GM12878 (cell line): ENCODE data around the gene USF1. TPM values are rescaled to one million over a fixed set of nuclear protein-coding genes. Genes with fewer than 3 reads are reported as not detected.

ENCODE experiments used
- ATAC-seq: fragments of 200-7000 bp; cut with Tn5 transposase; 3 replicates; pipeline ENCODE4 v1.9.1; 2020; ENCODE audit warnings: mild to moderate bottlenecking, moderate library complexity
- BruUV-seq: library from RNA; stranded (reverse); fragments of 400-500 nt; replicated peaks from 2 replicates; lab custom pipeline; 2021; lab: Mats Ljungman, UMichigan
- CTCF ChIA-PET: fragments of 300-600 bp; sonication (Branson Sonifier 250); formaldehyde crosslinking; extraction: SDS; loops from one replicate; lab custom pipeline; 2021; ENCODE audit warnings: inconsistent platforms; lab: Yijun Ruan, JAX
- POLR2A ChIA-PET: fragments of 350-600 bp; formaldehyde crosslinking; extraction: SDS; loops from one replicate; lab custom pipeline; 2021; ENCODE audit warnings: inconsistent platforms; lab: Charles Lee
- RAD21 ChIA-PET: fragments of 300-600 bp; sonication (Branson Sonifier 250); formaldehyde crosslinking; loops from one replicate; lab custom pipeline; 2023; ENCODE audit warnings: antibody characterized with exemption; ENCODE audit not compliant: unreplicated experiment; lab: Charles Lee
- SMC1A ChIA-PET: fragments of 300-600 bp; sonication (Branson Sonifier 250); formaldehyde crosslinking; loops from one replicate; lab custom pipeline; 2023; ENCODE audit not compliant: unreplicated experiment, uncharacterized antibody; lab: Charles Lee
- DNase-seq: peaks from one replicate; pipeline ENCODE4 v3.0.0-alpha.2; 2011; ENCODE audit warnings: low read depth, low spot score
- FAIRE-seq: peaks from 3 replicates; lab custom pipeline; 2011; peaks lifted over from hg19 to GRCh38; lab: Jason Lieb, UNC
- H2AFZ ChIP-seq: 2 replicates; pipeline ENCODE4 v1.6.0; 2011; ENCODE audit warnings: low read depth, low read length, control low read depth; ENCODE audit not compliant: control insufficient read depth
- H3K27ac ChIP-seq: 2 replicates; pipeline ENCODE4 v1.5.1; 2011; ENCODE audit warnings: control low read depth; ENCODE audit not compliant: control insufficient read depth, insufficient read depth
- H3K27me3 ChIP-seq, 2 experiments: replicated peaks in 1 of 2; 2 replicates each; pipeline versions ENCODE4 v1.6.0 to v1.6.1; 2011; ENCODE audit warnings: low read length in 1 of 2; ENCODE audit not compliant: control insufficient read depth in 2 of 2, insufficient read depth in 2 of 2
- H3K36me3 ChIP-seq, 2 experiments: 2 replicates each; pipeline ENCODE4 v1.5.1; 2011; ENCODE audit warnings: low read length in 1 of 2; ENCODE audit not compliant: control insufficient read depth in 2 of 2, insufficient read depth in 2 of 2
- H3K4me1 ChIP-seq: 2 replicates; pipeline ENCODE4 v1.6.1; 2011; ENCODE audit warnings: mild to moderate bottlenecking, low read length, moderate library complexity, mixed read lengths; ENCODE audit not compliant: control insufficient read depth, insufficient read depth
- H3K4me2 ChIP-seq: 2 replicates; pipeline ENCODE4 v1.6.0; 2011; ENCODE audit warnings: control low read depth; ENCODE audit not compliant: control insufficient read depth, insufficient read depth
- H3K4me3 ChIP-seq: fragments of 200-600 bp; sonication (generic); 2 replicates; pipeline ENCODE4 v1.5.1; 2016
- H3K79me2 ChIP-seq: 2 replicates; pipeline ENCODE4 v1.6.0; 2011; ENCODE audit warnings: low read length; ENCODE audit not compliant: control insufficient read depth, insufficient read depth
- H3K9ac ChIP-seq: 2 replicates; pipeline ENCODE4 v1.8.0; 2011; ENCODE audit warnings: low read length, control low read depth, mixed read lengths; ENCODE audit not compliant: control insufficient read depth, insufficient read depth
- H3K9me3 ChIP-seq: replicated peaks from 3 replicates; pipeline ENCODE4 v1.5.1; 2011; ENCODE audit warnings: mild to moderate bottlenecking, low read length; ENCODE audit not compliant: control insufficient read depth, insufficient read depth
- H4K20me1 ChIP-seq: 2 replicates; pipeline ENCODE4 v1.6.0; 2011; ENCODE audit not compliant: control insufficient read depth, insufficient read depth
- BACH1 ChIP-seq: fragments of 450-650 bp; IDR thresholded peaks from 2 replicates; pipeline ENCODE4 v1.6.1; 2017; ENCODE audit warnings: mild to moderate bottlenecking, borderline replicate concordance
- ESRRA ChIP-seq: IDR thresholded peaks from 2 replicates; pipeline ENCODE4 v1.6.1; 2012; ENCODE audit warnings: mild to moderate bottlenecking, low read length, improper control_type of control experiment
- GATAD2B ChIP-seq: fragments of 450-650 bp; conservative IDR thresholded peaks from 2 replicates; pipeline ENCODE4 v1.6.1; 2017; ENCODE audit warnings: low read depth, mild to moderate bottlenecking, moderate library complexity
- MXI1 ChIP-seq: fragments of 150-350 bp; IDR thresholded peaks from 2 replicates; pipeline ENCODE4 v1.6.1; 2011; ENCODE audit warnings: low read depth, mild to moderate bottlenecking, inconsistent platforms, low read length, improper control_type of control experiment
- NRF1 ChIP-seq: conservative IDR thresholded peaks from 2 replicates; pipeline ENCODE4 v1.6.1; 2011; ENCODE audit warnings: mild to moderate bottlenecking, low read depth, low read length, improper control_type of control experiment
- RB1 ChIP-seq: fragments of 450-650 bp; formaldehyde crosslinking; IDR thresholded peaks from 2 replicates; pipeline ENCODE4 v1.6.1; 2017; ENCODE audit warnings: mild to moderate bottlenecking, borderline replicate concordance
- SMC3 ChIP-seq: IDR thresholded peaks from 2 replicates; pipeline ENCODE4 v1.6.1; 2011; ENCODE audit warnings: low read length, improper control_type of control experiment, borderline replicate concordance
- WRNIP1 ChIP-seq: IDR thresholded peaks from 2 replicates; pipeline ENCODE4 v1.6.1; 2011; ENCODE audit warnings: low read depth, low read length, improper control_type of control experiment, borderline replicate concordance
- ZBTB40 ChIP-seq: fragments of 450-650 bp; IDR thresholded peaks from 2 replicates; pipeline ENCODE4 v1.6.1; 2016; ENCODE audit warnings: mild to moderate bottlenecking, moderate library complexity, borderline replicate concordance
- WGBS: methylation state at CpG from one replicate; pipeline ENCODE4 v1.1.6; 2016; ENCODE audit warnings: low lambda C conversion rate; ENCODE audit not compliant: insufficient replicate concordance, insufficient coverage; ENCODE audit errors: missing lambda C conversion rate; 5-methylcytosine and 5-hydroxymethylcytosine counted together
- in situ Hi-C: fragments of 300-500 bp; cut with MboI; formaldehyde crosslinking; loops from 9 replicates; pipeline ENCODE4 v1.14.3; 2018; ENCODE audit warnings: mixed read lengths
- intact Hi-C: fragments of 100-400 bp; cut with micrococcal nuclease; formaldehyde crosslinking; loops from one replicate; pipeline ENCODE4 v1.14.2; 2022; ENCODE audit not compliant: unreplicated experiment
- polyA plus RNA-seq, 11 experiments: library from polyadenylated mRNA; depleted of rRNA in 4 of 11; unstranded in 6 of 11; stranded (reverse) in 5 of 11; fragments of >200 nt; fragmentation: Nextera tagmentation in 4 of 11; fragmentation: Illumina TruSeq in 1 of 11; extraction: Ambion mirVana in 4 of 11; extraction: Trizol in 1 of 11; gene quantifications; 1 replicate in 1 of 11; 2 replicates in 10 of 11; pipeline versions ENCODE4 v1.2.1 to v1.2.3, GENCODE V29; 2011 to 2016; ENCODE audit warnings: inconsistent platforms in 2 of 11, missing spikeins in 2 of 11, low read depth in 1 of 11
- total RNA-seq, 4 experiments: library from RNA; depleted of rRNA in 3 of 4; stranded (reverse); fragments of >200 nt in 3 of 4; fragmentation: Illumina TruSeq in 1 of 4; extraction: Trizol in 1 of 4; gene quantifications; 2 replicates each; pipeline versions ENCODE4 v1.2.1 to v1.2.3, GENCODE V29; 2013 to 2021

USF1 gene
- total and polyA plus RNA-seq, 10 of the 15 experiments (the other 5 are each of a cell fraction or from before 2014, with no cell fraction given) = 9.4 to 92.1 (median 53.5) TPM

- Histone ChIP-seq H3K27ac (no peak overlapping the region), H3K9me3 (peaks cover 1% of the 10 kb centered on the region; the same call in 1 of the 3 replicates), H4K20me1 (no peaks in the 10 kb centered on the region), H3K27me3 (no peaks in the 10 kb centered on the region), H3K36me3 (no peaks in the 10 kb centered on the region), H3K4me1 (peaks cover 4% of the 10 kb centered on the region; the same call in 1 of the 2 replicates), H3K4me3 (no peak overlapping the region), H3K9ac (no peak overlapping the region)
- FAIRE-seq (no peak), ATAC-seq (no peak), DNase-seq (no peak)
- WGBS = 88% methylated on average over 3 of the region's 3 CpGs
- no TSS peak for BruUV-seq
- in situ Hi-C loops (no loop called here), intact Hi-C loops (no loop called here)
- RAD21 ChIA-PET = interaction anchor here (0.7 to 1.3 kb wide), 5 partner anchors 15 to 387 kb away, joined by 3 to 5 read pairs (median 3); partner anchors contain the start of gene KLHDC9
- CTCF ChIA-PET = interaction anchor here (1.1 to 4.5 kb wide), 4 partner anchors 15 to 105 kb away, joined by 3 to 21 read pairs (median 4); no protein-coding TSS in a partner anchor
- POLR2A ChIA-PET = interaction anchor here (0.7 to 2.0 kb wide), 3 partner anchors 13 to 192 kb away, joined by 3 to 8 read pairs (median 7); partner anchors contain the start of gene F11R
- TF ChIP-seq WRNIP1 (no peak), GATAD2B (no peak), SMC3 (no peak), MXI1 (no peak)
- TF ChIP-seq, all 136 proteins: peak for 0
- Histone ChIP-seq H3K79me2 (peaks cover 4% of the 10 kb centered on the region), H3K4me2 (no peak overlapping the region), H2AFZ (no peak overlapping the region)
- SMC1A ChIA-PET = interaction anchor here (1.2 to 2.2 kb wide), 4 partner anchors 10 to 122 kb away, joined by 3 to 8 read pairs (median 4); partner anchors contain the start of gene F11R
Observed at GRCh38 chr1:161033751-161034150, 12.0 kb downstream of the USF1 start.

DNA sequence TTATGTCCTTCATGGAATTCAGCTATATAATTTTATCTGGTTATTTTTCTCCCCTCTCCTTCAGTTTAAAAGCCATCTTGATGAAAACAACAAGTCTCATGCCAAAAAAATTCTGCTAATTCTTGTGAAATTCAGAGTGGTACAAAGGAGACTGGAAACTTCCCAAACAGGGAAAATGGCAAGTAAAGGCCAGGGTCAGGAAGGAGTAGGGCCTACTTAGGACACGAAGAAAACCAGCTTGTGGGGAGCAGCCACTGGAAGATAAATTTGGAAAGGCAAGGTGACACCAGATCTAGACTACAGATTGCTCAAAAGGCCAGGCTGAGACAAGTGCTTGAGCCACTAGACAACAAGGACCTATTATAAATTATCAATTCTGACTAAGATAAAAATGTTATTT is 13.4 kb downstream of the USF1 start:
- CTCF ChIA-PET = interaction anchor here (1.0 to 4.5 kb wide), 5 partner anchors 9 to 35 kb away, joined by 3 to 21 read pairs (median 4); no protein-coding TSS in a partner anchor
- no peak for DNase-seq
- Histone ChIP-seq H3K79me2 (no peaks in the 10 kb centered on the region), H3K27me3 (no peaks in the 10 kb centered on the region), H3K27ac (no peak overlapping the region), H3K4me2 (no peak overlapping the region), H3K9me3 (peaks cover 9% of the 10 kb centered on the region; the same call in 2 of the 3 replicates), H3K4me1 (no peaks in the 10 kb centered on the region), H3K4me3 (no peak overlapping the region), H3K9ac (no peak overlapping the region), H4K20me1 (no peaks in the 10 kb centered on the region), H2AFZ (no peak overlapping the region), H3K36me3 (no peaks in the 10 kb centered on the region)
- RAD21 ChIA-PET = interaction anchor here (1.2 to 1.4 kb wide), 2 partner anchors 11 to 31 kb away, joined by 3 to 4 read pairs; partner anchors contain the start of gene F11R
- intact Hi-C loops (no loop called here), in situ Hi-C loops (no loop called here)
- SMC1A ChIA-PET = interaction anchor here (1.2 to 2.2 kb wide), 5 partner anchors 9 to 121 kb away, joined by 3 to 8 read pairs (median 4); partner anchors contain the start of gene F11R
- peak; percentile 14; the same call in 2 of the 3 replicates for ATAC-seq
- POLR2A ChIA-PET = interaction anchor here (0.5 to 2.0 kb wide), 8 partner anchors 10 to 696 kb away, joined by 3 to 8 read pairs (median 5); partner anchors contain the start of genes F11R and USF1
- WGBS = 83% methylated on average over 1 of the region's 1 CpG
- no peak for FAIRE-seq
- BruUV-seq = no TSS peak
- no peak for TF ChIP-seq NRF1
- no peak for TF ChIP-seq BACH1
- no peak for TF ChIP-seq ESRRA
- no peak for TF ChIP-seq RB1
- TF ChIP-seq ZBTB40 = no peak
